HepG2 (cell line): ENCODE measurements around the gene BEAN1. TPM values are rescaled to one million over a fixed set of nuclear protein-coding genes. Genes with fewer than 3 reads are reported as not detected.
"Not testable (repeated sequence)": the region's sequence is repeated elsewhere in the genome, so short reads cannot be mapped to it uniquely, and the experiment has no call there.

Source experiments
- FOSL2 ChIP-seq: sonication (generic); formaldehyde crosslinking; IDR thresholded peaks from 2 replicates; pipeline ENCODE4 v1.4.0; 2020; ENCODE audit warnings: missing genetic modification reagents
- FOXA3 ChIP-seq: IDR thresholded peaks from 2 replicates; pipeline ENCODE4 v1.6.1; 2016; ENCODE audit warnings: missing genetic modification reagents, missing compliant biosample characterization
- FOXP1 ChIP-seq, 2 experiments: fragments of 450-650 bp in 1 of 2; IDR thresholded peaks; 2 replicates each; pipeline ENCODE4 v1.6.1; 2017 to 2018; ENCODE audit warnings: antibody characterized with exemption in 1 of 2
- GATAD2A ChIP-seq: IDR thresholded peaks from 2 replicates; pipeline ENCODE4 v1.6.1; 2016
- SOX13 ChIP-seq, 3 experiments: fragments of 450-650 bp in 1 of 3; sonication (generic) in 1 of 3; formaldehyde crosslinking in 1 of 3; IDR thresholded peaks in 2 of 3; conservative IDR thresholded peaks in 1 of 3; 2 replicates each; pipeline versions ENCODE4 v1.5.0 to v1.6.1; 2016 to 2020; ENCODE audit warnings: antibody characterized with exemption in 1 of 3, mild to moderate bottlenecking in 1 of 3, missing compliant biosample characterization in 1 of 3, missing genetic modification reagents in 1 of 3, moderate library complexity in 1 of 3
- SOX6 ChIP-seq, 2 experiments: fragments of 450-650 bp in 1 of 2; sonication (generic) in 1 of 2; formaldehyde crosslinking in 1 of 2; IDR thresholded peaks; 2 replicates each; pipeline versions ENCODE4 v1.4.0 to v1.6.1; 2017 to 2020; ENCODE audit warnings: antibody characterized with exemption in 1 of 2, mild to moderate bottlenecking in 1 of 2, missing genetic modification reagents in 1 of 2
- TCF7 ChIP-seq: sonication (generic); IDR thresholded peaks from 2 replicates; pipeline ENCODE4 v1.6.1; 2016; ENCODE audit warnings: antibody characterized with exemption, low read depth
- ZGPAT ChIP-seq: IDR thresholded peaks from 2 replicates; pipeline ENCODE4 v1.6.1; 2016; ENCODE audit warnings: mild to moderate bottlenecking
- ZNF460 ChIP-seq: sonication (generic); formaldehyde crosslinking; IDR thresholded peaks from 2 replicates; pipeline ENCODE4 v1.5.1; 2020; ENCODE audit warnings: missing genetic modification reagents, mild to moderate bottlenecking, borderline replicate concordance
- polyA plus RNA-seq, 8 experiments: library from polyadenylated mRNA; depleted of rRNA in 3 of 8; stranded (reverse) in 7 of 8; unstranded in 1 of 8; fragments of >200 nt; fragmentation: Illumina TruSeq in 4 of 8; extraction: Trizol in 4 of 8; gene quantifications; 2 replicates each; pipeline versions ENCODE4 v1.2.1 to v1.2.3, GENCODE V29; 2011 to 2016; ENCODE audit warnings: low read depth in 4 of 8, missing spikeins in 1 of 8, mixed read lengths in 1 of 8; ENCODE audit not compliant: insufficient read depth in 1 of 8
- total RNA-seq, 5 experiments: library from RNA; depleted of rRNA; stranded (reverse); fragments of >200 nt; fragmentation: Illumina TruSeq; extraction: Trizol; gene quantifications; 2 replicates each; pipeline ENCODE4 v1.2.3, GENCODE V29; 2016; ENCODE audit warnings: low read depth in 1 of 5
- TF ChIP-seq, protein P1 (sequence below): sonication (generic); formaldehyde crosslinking; IDR thresholded peaks from 2 replicates; pipeline ENCODE4 v1.9.0; 2021; ENCODE audit warnings: mild to moderate bottlenecking, missing genetic modification reagents

The BEAN1 gene
- total and polyA plus RNA-seq, 2 of the 13 experiments (the other 11 are each of a cell fraction or from before 2014, with no cell fraction given) = 0.53 to 1.4 TPM

GRCh38 chr16:66453230-66453629 is 26.1 kb downstream of the BEAN1 start (continued):
- TF ChIP-seq SOX6, FOXP1 (IDR thresholded peaks at IDR 0.05): not testable (repeated sequence)
- TF ChIP-seq SOX6 (CRISPR knock-in tag; IDR thresholded peaks at IDR 0.05) = peak; percentile 98
- TF ChIP-seq FOXP1 (CRISPR knock-in tag; IDR thresholded peaks at IDR 0.05) = peak; percentile 47
- TF ChIP-seq GATAD2A (CRISPR knock-in tag) = peak; percentile 52
- TF ChIP-seq FOSL2 = peak; percentile 28; the same call in 1 of the 2 replicates
- peak; percentile 82; the same call in 1 of the 2 replicates for TF ChIP-seq ZNF460 (CRISPR knock-in tag)
- TF ChIP-seq SOX13 (IDR thresholded peaks at IDR 0.05) = peak; percentile 97
- peak in 1 of 2 experiments; percentile 97; a peak in 2 of 4 replicates for TF ChIP-seq SOX13 (CRISPR knock-in tag; conservative IDR thresholded peaks at IDR 0.05 in 1 of 2, IDR thresholded peaks at IDR 0.05 in 1 of 2)
- peak; percentile 75 for TF ChIP-seq TCF7
- peak; percentile 26; the same call in 1 of the 2 replicates for TF ChIP-seq FOXA3 (CRISPR knock-in tag)
- TF ChIP-seq ZGPAT (CRISPR knock-in tag) = peak; percentile 22; the same call in 1 of the 2 replicates
- TF ChIP-seq, protein P1, sequence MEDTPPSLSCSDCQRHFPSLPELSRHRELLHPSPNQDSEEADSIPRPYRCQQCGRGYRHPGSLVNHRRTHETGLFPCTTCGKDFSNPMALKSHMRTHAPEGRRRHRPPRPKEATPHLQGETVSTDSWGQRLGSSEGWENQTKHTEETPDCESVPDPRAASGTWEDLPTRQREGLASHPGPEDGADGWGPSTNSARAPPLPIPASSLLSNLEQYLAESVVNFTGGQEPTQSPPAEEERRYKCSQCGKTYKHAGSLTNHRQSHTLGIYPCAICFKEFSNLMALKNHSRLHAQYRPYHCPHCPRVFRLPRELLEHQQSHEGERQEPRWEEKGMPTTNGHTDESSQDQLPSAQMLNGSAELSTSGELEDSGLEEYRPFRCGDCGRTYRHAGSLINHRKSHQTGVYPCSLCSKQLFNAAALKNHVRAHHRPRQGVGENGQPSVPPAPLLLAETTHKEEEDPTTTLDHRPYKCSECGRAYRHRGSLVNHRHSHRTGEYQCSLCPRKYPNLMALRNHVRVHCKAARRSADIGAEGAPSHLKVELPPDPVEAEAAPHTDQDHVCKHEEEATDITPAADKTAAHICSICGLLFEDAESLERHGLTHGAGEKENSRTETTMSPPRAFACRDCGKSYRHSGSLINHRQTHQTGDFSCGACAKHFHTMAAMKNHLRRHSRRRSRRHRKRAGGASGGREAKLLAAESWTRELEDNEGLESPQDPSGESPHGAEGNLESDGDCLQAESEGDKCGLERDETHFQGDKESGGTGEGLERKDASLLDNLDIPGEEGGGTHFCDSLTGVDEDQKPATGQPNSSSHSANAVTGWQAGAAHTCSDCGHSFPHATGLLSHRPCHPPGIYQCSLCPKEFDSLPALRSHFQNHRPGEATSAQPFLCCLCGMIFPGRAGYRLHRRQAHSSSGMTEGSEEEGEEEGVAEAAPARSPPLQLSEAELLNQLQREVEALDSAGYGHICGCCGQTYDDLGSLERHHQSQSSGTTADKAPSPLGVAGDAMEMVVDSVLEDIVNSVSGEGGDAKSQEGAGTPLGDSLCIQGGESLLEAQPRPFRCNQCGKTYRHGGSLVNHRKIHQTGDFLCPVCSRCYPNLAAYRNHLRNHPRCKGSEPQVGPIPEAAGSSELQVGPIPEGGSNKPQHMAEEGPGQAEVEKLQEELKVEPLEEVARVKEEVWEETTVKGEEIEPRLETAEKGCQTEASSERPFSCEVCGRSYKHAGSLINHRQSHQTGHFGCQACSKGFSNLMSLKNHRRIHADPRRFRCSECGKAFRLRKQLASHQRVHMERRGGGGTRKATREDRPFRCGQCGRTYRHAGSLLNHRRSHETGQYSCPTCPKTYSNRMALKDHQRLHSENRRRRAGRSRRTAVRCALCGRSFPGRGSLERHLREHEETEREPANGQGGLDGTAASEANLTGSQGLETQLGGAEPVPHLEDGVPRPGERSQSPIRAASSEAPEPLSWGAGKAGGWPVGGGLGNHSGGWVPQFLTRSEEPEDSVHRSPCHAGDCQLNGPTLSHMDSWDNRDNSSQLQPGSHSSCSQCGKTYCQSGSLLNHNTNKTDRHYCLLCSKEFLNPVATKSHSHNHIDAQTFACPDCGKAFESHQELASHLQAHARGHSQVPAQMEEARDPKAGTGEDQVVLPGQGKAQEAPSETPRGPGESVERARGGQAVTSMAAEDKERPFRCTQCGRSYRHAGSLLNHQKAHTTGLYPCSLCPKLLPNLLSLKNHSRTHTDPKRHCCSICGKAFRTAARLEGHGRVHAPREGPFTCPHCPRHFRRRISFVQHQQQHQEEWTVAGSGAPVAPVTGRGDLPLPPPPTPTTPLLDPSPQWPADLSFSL (CRISPR knock-in tag) = peak; percentile 68; the same call in 1 of the 2 replicates
- TF ChIP-seq, all 625 proteins: peak for 21; not testable (repeated sequence) for 604
